Measurements from ENCODE around the gene IGF1.

Gene IGF1

GRCh38 chr12:102406033-102406584 is 74.3 kb downstream of the IGF1 start:
- H4K8ac ChIP-seq (ENCODE audit: low read depth, low read length), result no peak overlapping the region
- H3K9me3 ChIP-seq (replicated peaks in 1 of 2; ENCODE audit: control insufficient read depth in 2 of 2, insufficient read depth in 1 of 2, low read depth in 1 of 2, low read length in 2 of 2), result no peaks in the 10 kb centered on the region
- H4K91ac ChIP-seq (ENCODE audit: low read depth, low read length, poor library complexity), result no peak overlapping the region
- H2BK120ac ChIP-seq (ENCODE audit: low read depth, low read length), result no peak overlapping the region
- WGBS, 2 donors (ENCODE audit: extremely low coverage in 2 of 2, insufficient read length in 2 of 2, insufficient replicate concordance in 1 of 2), result no CpG with 5 or more reads among the region's 7 CpGs
- H3K4ac ChIP-seq (ENCODE audit: low read length), result no peak overlapping the region
- H2AFZ ChIP-seq (ENCODE audit: low read length), result no peak overlapping the region
- no peak overlapping the region for H3K23ac ChIP-seq (ENCODE audit: low read depth, low read length, poor library complexity)
- no peak overlapping the region for H3K14ac ChIP-seq (ENCODE audit: low read length)
- H3K4me3 ChIP-seq (ENCODE audit: low read length in 2 of 2), result no peak overlapping the region
- no peak overlapping the region for H2AK5ac ChIP-seq (ENCODE audit: low read depth, low read length)
- no peak overlapping the region for H3K9ac ChIP-seq (ENCODE audit: low read depth, low read length, poor library complexity)
- H2BK5ac ChIP-seq (ENCODE audit: low read length), result no peak overlapping the region
- no peak overlapping the region for H3K4me2 ChIP-seq (ENCODE audit: insufficient read depth, low read length, poor library complexity, severe bottlenecking)
- no peak overlapping the region for H3K27ac ChIP-seq (replicated peaks; ENCODE audit: low read length)
- no peak overlapping the region for H2BK15ac ChIP-seq (ENCODE audit: low read length)
- no peak overlapping the region for H3K18ac ChIP-seq (ENCODE audit: low read length)
- H3K36me3 ChIP-seq (replicated peaks in 1 of 2; ENCODE audit: control insufficient read depth in 2 of 2, insufficient read depth in 2 of 2, low read length in 2 of 2), result no peaks in the 10 kb centered on the region
- no peak overlapping the region for H2BK12ac ChIP-seq (ENCODE audit: low read length)
- peaks cover 0 to 5% of the 10 kb centered on the region in 2 donors for H3K4me1 ChIP-seq (ENCODE audit: control insufficient read depth in 2 of 2, insufficient read depth in 1 of 2, low read depth in 1 of 2, low read length in 2 of 2)
- DNase-seq (ENCODE audit: low spot score), result peak; percentile 6
- no peaks in the 10 kb centered on the region for H3K79me1 ChIP-seq (ENCODE audit: low read depth, low read length)
- H3K27me3 ChIP-seq (ENCODE audit: control insufficient read depth in 3 of 3, insufficient read depth in 3 of 3, low read depth in 1 of 3, low read length in 3 of 3), result no peaks in the 10 kb centered on the region

DNA sequence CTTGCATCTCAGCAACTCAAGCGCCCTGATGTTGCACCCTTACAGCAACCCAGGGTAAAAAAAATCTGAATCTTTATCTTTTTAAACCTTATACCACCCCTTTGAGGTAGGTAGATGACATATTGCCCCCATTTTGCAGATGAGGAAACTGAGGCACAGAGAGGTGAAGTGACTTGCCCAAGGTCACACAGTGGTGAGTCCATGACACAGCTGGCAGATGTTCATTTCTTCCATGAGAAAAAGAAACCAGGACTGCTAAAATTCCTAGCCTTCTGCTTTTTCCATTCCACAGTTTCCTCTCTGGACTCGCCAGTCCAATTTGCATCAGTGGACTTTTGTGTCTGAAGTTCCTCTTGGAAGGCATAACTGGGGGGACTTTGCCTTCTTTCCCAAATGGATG is 79.3 kb downstream of the IGF1 start:
- no peak overlapping the region for H3K4me2 ChIP-seq (ENCODE audit: insufficient read depth, low read length, poor library complexity, severe bottlenecking)
- no peak overlapping the region for H2AFZ ChIP-seq (ENCODE audit: low read length)
- no peaks in the 10 kb centered on the region for H3K27me3 ChIP-seq (ENCODE audit: control insufficient read depth in 3 of 3, insufficient read depth in 3 of 3, low read depth in 1 of 3, low read length in 3 of 3)
- H2BK12ac ChIP-seq (ENCODE audit: low read length), result no peak overlapping the region
- no peak overlapping the region for H2AK5ac ChIP-seq (ENCODE audit: low read depth, low read length)
- H2BK5ac ChIP-seq (ENCODE audit: low read length), result no peak overlapping the region
- H3K4me1 ChIP-seq (ENCODE audit: control insufficient read depth in 2 of 2, insufficient read depth in 1 of 2, low read depth in 1 of 2, low read length in 2 of 2), result peaks cover 0 to 3% of the 10 kb centered on the region in 2 donors
- H3K14ac ChIP-seq (ENCODE audit: low read length), result no peak overlapping the region
- no peaks in the 10 kb centered on the region for H3K36me3 ChIP-seq (replicated peaks in 1 of 2; ENCODE audit: control insufficient read depth in 2 of 2, insufficient read depth in 2 of 2, low read length in 2 of 2)
- no CpG with 5 or more reads among the region's 2 CpGs for WGBS, 2 donors (ENCODE audit: extremely low coverage in 2 of 2, insufficient read length in 2 of 2, insufficient replicate concordance in 1 of 2)
- H2BK15ac ChIP-seq (ENCODE audit: low read length), result no peak overlapping the region
- no peak overlapping the region for H2BK120ac ChIP-seq (ENCODE audit: low read depth, low read length)
- no peaks in the 10 kb centered on the region for H3K9me3 ChIP-seq (replicated peaks in 1 of 2; ENCODE audit: control insufficient read depth in 2 of 2, insufficient read depth in 1 of 2, low read depth in 1 of 2, low read length in 2 of 2)
- no peak overlapping the region for H3K18ac ChIP-seq (ENCODE audit: low read length)
- H3K23ac ChIP-seq (ENCODE audit: low read depth, low read length, poor library complexity), result no peak overlapping the region
- H3K4me3 ChIP-seq (ENCODE audit: low read length in 2 of 2), result no peak overlapping the region
- H3K4ac ChIP-seq (ENCODE audit: low read length), result no peak overlapping the region
- no peak overlapping the region for H4K91ac ChIP-seq (ENCODE audit: low read depth, low read length, poor library complexity)
- H3K79me1 ChIP-seq (ENCODE audit: low read depth, low read length), result no peaks in the 10 kb centered on the region
- no peak overlapping the region for H3K9ac ChIP-seq (ENCODE audit: low read depth, low read length, poor library complexity)
- no peak overlapping the region for H3K27ac ChIP-seq (replicated peaks; ENCODE audit: low read length)
- no peak for DNase-seq (ENCODE audit: low spot score)
- no peak overlapping the region for H4K8ac ChIP-seq (ENCODE audit: low read depth, low read length)

GRCh38 chr12:102399653-102400052 is 80.7 kb downstream of the IGF1 start:
- Histone ChIP-seq H3K79me1 (ENCODE audit: low read depth, low read length) (no peaks in the 10 kb centered on the region), H3K36me3 (replicated peaks in 1 of 2; ENCODE audit: control insufficient read depth in 2 of 2, insufficient read depth in 2 of 2, low read length in 2 of 2) (no peaks in the 10 kb centered on the region), H3K4me1 (ENCODE audit: control insufficient read depth in 2 of 2, insufficient read depth in 1 of 2, low read depth in 1 of 2, low read length in 2 of 2) (peaks cover 0 to 2% of the 10 kb centered on the region in 2 donors), H2BK15ac (ENCODE audit: low read length) (no peak overlapping the region), H2AFZ (ENCODE audit: low read length) (no peak overlapping the region), H2BK5ac (ENCODE audit: low read length) (no peak overlapping the region), H3K27ac (replicated peaks; ENCODE audit: low read length) (no peak overlapping the region), H3K18ac (ENCODE audit: low read length) (no peak overlapping the region), H2AK5ac (ENCODE audit: low read depth, low read length) (no peak overlapping the region), H3K9me3 (replicated peaks in 1 of 2; ENCODE audit: control insufficient read depth in 2 of 2, insufficient read depth in 1 of 2, low read depth in 1 of 2, low read length in 2 of 2) (no peaks in the 10 kb centered on the region), H2BK120ac (ENCODE audit: low read depth, low read length) (no peak overlapping the region), H3K27me3 (ENCODE audit: control insufficient read depth in 3 of 3, insufficient read depth in 3 of 3, low read depth in 1 of 3, low read length in 3 of 3) (no peaks in the 10 kb centered on the region), H3K4me2 (ENCODE audit: insufficient read depth, low read length, poor library complexity, severe bottlenecking) (no peak overlapping the region), H3K4ac (ENCODE audit: low read length) (no peak overlapping the region), H3K14ac (ENCODE audit: low read length) (no peak overlapping the region), H2BK12ac (ENCODE audit: low read length) (no peak overlapping the region), H3K23ac (ENCODE audit: low read depth, low read length, poor library complexity) (no peak overlapping the region), H3K4me3 (ENCODE audit: low read length in 2 of 2) (no peak overlapping the region), H4K91ac (ENCODE audit: low read depth, low read length, poor library complexity) (no peak overlapping the region), H3K9ac (ENCODE audit: low read depth, low read length, poor library complexity) (no peak overlapping the region), H4K8ac (ENCODE audit: low read depth, low read length) (no peak overlapping the region)
- no peak for DNase-seq (ENCODE audit: low spot score)
- WGBS, 2 donors (ENCODE audit: extremely low coverage in 2 of 2, insufficient read length in 2 of 2, insufficient replicate concordance in 1 of 2), result no CpG with 5 or more reads among the region's 1 CpG

GRCh38 chr12:102396276-102396675 is 84.1 kb downstream of the IGF1 start:
- no peak overlapping the region for H3K14ac ChIP-seq (ENCODE audit: low read length)
- no peak overlapping the region for H2AFZ ChIP-seq (ENCODE audit: low read length)
- H3K79me1 ChIP-seq (ENCODE audit: low read depth, low read length), result no peaks in the 10 kb centered on the region
- no peak overlapping the region for H3K4me3 ChIP-seq (ENCODE audit: low read length in 2 of 2)
- no peaks in the 10 kb centered on the region for H3K27me3 ChIP-seq (ENCODE audit: control insufficient read depth in 3 of 3, insufficient read depth in 3 of 3, low read depth in 1 of 3, low read length in 3 of 3)
- H3K9ac ChIP-seq (ENCODE audit: low read depth, low read length, poor library complexity), result no peak overlapping the region
- no peak overlapping the region for H2BK12ac ChIP-seq (ENCODE audit: low read length)
- no peak overlapping the region for H2BK120ac ChIP-seq (ENCODE audit: low read depth, low read length)
- no peak overlapping the region for H2BK5ac ChIP-seq (ENCODE audit: low read length)
- no peak overlapping the region for H3K4me2 ChIP-seq (ENCODE audit: insufficient read depth, low read length, poor library complexity, severe bottlenecking)
- H4K91ac ChIP-seq (ENCODE audit: low read depth, low read length, poor library complexity), result no peak overlapping the region
- H3K36me3 ChIP-seq (replicated peaks in 1 of 2; ENCODE audit: control insufficient read depth in 2 of 2, insufficient read depth in 2 of 2, low read length in 2 of 2), result no peaks in the 10 kb centered on the region
- no peak overlapping the region for H2BK15ac ChIP-seq (ENCODE audit: low read length)
- no peak overlapping the region for H3K23ac ChIP-seq (ENCODE audit: low read depth, low read length, poor library complexity)
- H4K8ac ChIP-seq (ENCODE audit: low read depth, low read length), result no peak overlapping the region
- DNase-seq (ENCODE audit: low spot score), result no peak
- H3K4ac ChIP-seq (ENCODE audit: low read length), result no peak overlapping the region
- H3K27ac ChIP-seq (replicated peaks; ENCODE audit: low read length), result no peak overlapping the region
- no peak overlapping the region for H3K18ac ChIP-seq (ENCODE audit: low read length)
- WGBS, 2 donors (ENCODE audit: extremely low coverage in 2 of 2, insufficient read length in 2 of 2, insufficient replicate concordance in 1 of 2), result no CpG with 5 or more reads among the region's 2 CpGs
- peaks cover 0 to 2% of the 10 kb centered on the region in 2 donors for H3K4me1 ChIP-seq (ENCODE audit: control insufficient read depth in 2 of 2, insufficient read depth in 1 of 2, low read depth in 1 of 2, low read length in 2 of 2)
- no peak overlapping the region for H2AK5ac ChIP-seq (ENCODE audit: low read depth, low read length)
- H3K9me3 ChIP-seq (replicated peaks in 1 of 2; ENCODE audit: control insufficient read depth in 2 of 2, insufficient read depth in 1 of 2, low read depth in 1 of 2, low read length in 2 of 2), result no peaks in the 10 kb centered on the region
